Measurements from ENCODE around the gene ISYNA1. TPM values are rescaled to one million over a fixed set of nuclear protein-coding genes. Genes with fewer than 3 reads are reported as not detected.
A peak's percentile ranks its signal among the peaks of the same experiment; 100 is the strongest.

Gene ISYNA1
- total and polyA plus RNA-seq, 4 donors = 14.7 to 56.7 (median 25.0) TPM

DNA sequence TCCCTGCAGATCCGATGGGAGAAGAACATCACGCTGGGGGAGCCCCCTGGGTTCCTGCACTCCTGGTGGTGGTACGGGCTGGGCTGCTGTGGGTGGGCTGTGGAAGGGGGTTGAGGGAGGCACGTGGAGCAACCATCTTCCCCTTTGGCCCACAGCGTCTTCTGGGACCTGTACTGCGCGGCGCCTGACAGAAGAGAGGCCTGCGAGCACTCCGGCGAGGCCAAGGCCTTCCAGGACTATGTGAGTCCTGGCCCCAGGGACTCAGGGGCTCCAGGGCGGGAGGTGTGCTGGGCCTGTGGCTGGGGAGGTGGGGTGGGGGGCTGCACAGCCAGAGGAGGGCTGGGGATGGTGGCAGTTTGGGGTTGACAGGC is 10.2 kb downstream of the ISYNA1 start:
- ATAC-seq (ENCODE audit: insufficient read depth, low FRiP score) = no peak
- 90 to 95% methylated on average over 11 to 12 of the region's 12 CpGs for WGBS, 2 donors
- peaks cover 0 to 31% (median 9%) of the 10 kb centered on the region in 5 donors for H3K4me1 ChIP-seq (ENCODE audit: control insufficient read depth in 5 of 5, insufficient read depth in 5 of 5, low read length in 5 of 5)
- TF ChIP-seq, protein P1, sequence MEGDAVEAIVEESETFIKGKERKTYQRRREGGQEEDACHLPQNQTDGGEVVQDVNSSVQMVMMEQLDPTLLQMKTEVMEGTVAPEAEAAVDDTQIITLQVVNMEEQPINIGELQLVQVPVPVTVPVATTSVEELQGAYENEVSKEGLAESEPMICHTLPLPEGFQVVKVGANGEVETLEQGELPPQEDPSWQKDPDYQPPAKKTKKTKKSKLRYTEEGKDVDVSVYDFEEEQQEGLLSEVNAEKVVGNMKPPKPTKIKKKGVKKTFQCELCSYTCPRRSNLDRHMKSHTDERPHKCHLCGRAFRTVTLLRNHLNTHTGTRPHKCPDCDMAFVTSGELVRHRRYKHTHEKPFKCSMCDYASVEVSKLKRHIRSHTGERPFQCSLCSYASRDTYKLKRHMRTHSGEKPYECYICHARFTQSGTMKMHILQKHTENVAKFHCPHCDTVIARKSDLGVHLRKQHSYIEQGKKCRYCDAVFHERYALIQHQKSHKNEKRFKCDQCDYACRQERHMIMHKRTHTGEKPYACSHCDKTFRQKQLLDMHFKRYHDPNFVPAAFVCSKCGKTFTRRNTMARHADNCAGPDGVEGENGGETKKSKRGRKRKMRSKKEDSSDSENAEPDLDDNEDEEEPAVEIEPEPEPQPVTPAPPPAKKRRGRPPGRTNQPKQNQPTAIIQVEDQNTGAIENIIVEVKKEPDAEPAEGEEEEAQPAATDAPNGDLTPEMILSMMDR (IDR thresholded peaks at IDR 0.05; ENCODE audit: control extremely low read depth, extremely low read depth) = no peak
- no peaks in the 10 kb centered on the region for H3K27me3 ChIP-seq (ENCODE audit: control insufficient read depth in 3 of 3, insufficient read depth in 3 of 3, low read length in 2 of 3)
- peaks cover 0 to 11% (median 0%) of the 10 kb centered on the region in 4 donors for H3K36me3 ChIP-seq (ENCODE audit: control insufficient read depth in 4 of 4, insufficient read depth in 4 of 4, low read length in 4 of 4)
- no peak overlapping the region for H3K9ac ChIP-seq (ENCODE audit: insufficient read depth in 1 of 2, low read length in 2 of 2)
- H3K27ac ChIP-seq (ENCODE audit: low read depth in 1 of 2, low read length in 1 of 2) = no peak overlapping the region
- no peak overlapping the region for H3K4me3 ChIP-seq
- no peak for DNase-seq
- no peaks in the 10 kb centered on the region for H3K9me3 ChIP-seq (ENCODE audit: control insufficient read depth in 4 of 4, insufficient read depth in 3 of 4, low read length in 3 of 4)

DNA sequence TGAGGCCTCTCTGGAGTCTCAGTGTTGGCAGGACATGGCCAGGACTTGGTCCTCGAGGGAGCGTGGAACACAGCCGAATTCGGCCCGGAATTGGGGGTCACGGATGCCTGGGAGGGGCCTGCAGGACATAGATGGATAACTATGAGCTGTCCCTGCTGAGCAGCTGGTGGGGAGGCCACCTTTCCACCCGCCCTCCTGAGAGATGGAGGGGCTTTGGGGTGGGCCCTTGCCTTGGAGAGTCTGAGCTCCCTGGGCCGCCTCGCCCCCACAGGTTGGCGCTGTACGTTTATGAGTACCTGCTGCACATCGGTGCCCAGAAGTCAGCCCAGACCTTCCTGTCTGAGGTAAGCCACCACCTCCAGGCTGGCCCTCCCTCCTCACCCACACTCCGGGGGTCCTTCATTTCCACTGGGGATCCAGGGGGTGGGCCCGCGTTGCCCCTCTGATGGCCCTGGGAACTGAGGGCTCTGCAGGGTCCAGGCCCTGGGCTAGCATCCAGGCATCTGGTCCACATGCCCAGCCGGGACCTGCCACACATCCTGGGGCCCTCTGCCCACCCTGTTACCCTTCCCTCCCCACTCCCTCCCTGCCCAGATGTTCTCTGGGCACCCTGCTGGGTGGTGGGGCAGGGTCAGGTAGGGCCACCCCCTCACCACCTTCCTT is 10.7 kb downstream of the ISYNA1 start:
- Histone ChIP-seq H3K9ac (ENCODE audit: insufficient read depth in 1 of 2, low read length in 2 of 2) (no peak overlapping the region), H3K27me3 (ENCODE audit: control insufficient read depth in 3 of 3, insufficient read depth in 3 of 3, low read length in 2 of 3) (no peaks in the 10 kb centered on the region), H3K36me3 (ENCODE audit: control insufficient read depth in 4 of 4, insufficient read depth in 4 of 4, low read length in 4 of 4) (peaks cover 0 to 11% (median 0%) of the 10 kb centered on the region in 4 donors), H3K9me3 (ENCODE audit: control insufficient read depth in 4 of 4, insufficient read depth in 3 of 4, low read length in 3 of 4) (no peaks in the 10 kb centered on the region), H3K27ac (ENCODE audit: low read depth in 1 of 2, low read length in 1 of 2) (no peak overlapping the region), H3K4me3 (no peak overlapping the region), H3K4me1 (ENCODE audit: control insufficient read depth in 5 of 5, insufficient read depth in 5 of 5, low read length in 5 of 5) (peaks cover 0 to 26% (median 8%) of the 10 kb centered on the region in 5 donors)
- no peak for DNase-seq
- no peak for ATAC-seq (ENCODE audit: insufficient read depth, low FRiP score)
- 83 to 91% methylated on average over 16 of the region's 16 CpGs for WGBS, 2 donors
- TF ChIP-seq, protein P1 (IDR thresholded peaks at IDR 0.05; ENCODE audit: control extremely low read depth, extremely low read depth) = no peak

DNA sequence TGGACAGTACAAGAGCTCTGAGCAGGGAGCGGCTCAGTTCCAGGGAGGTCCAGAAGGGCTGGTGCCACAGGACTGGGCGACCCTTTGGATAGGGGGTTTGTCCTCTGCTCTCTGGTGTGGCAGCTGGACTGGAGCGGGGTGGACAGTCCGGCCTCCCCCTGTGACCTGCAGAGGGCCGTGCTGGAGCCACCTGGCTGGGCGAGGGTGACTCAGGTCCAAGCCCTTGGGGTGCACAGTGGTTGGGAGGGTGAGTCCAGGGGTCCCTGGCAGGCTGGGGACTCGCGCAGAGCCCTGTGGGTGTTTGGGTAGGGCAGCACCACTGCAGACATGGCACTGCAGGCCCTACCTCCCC is 11.5 kb downstream of the ISYNA1 start:
- TF ChIP-seq, protein P1 (IDR thresholded peaks at IDR 0.05; ENCODE audit: control extremely low read depth, extremely low read depth) = no peak
- H3K27ac ChIP-seq (ENCODE audit: low read depth in 1 of 2, low read length in 1 of 2) = peak overlapping the region in 1 of 2 donors; percentile 44
- ATAC-seq (ENCODE audit: insufficient read depth, low FRiP score) (no peak), DNase-seq (no peak)
- no peak overlapping the region for H3K4me3 ChIP-seq
- H3K27me3 ChIP-seq (ENCODE audit: control insufficient read depth in 3 of 3, insufficient read depth in 3 of 3, low read length in 2 of 3) = no peaks in the 10 kb centered on the region
- H3K4me1 ChIP-seq (ENCODE audit: control insufficient read depth in 5 of 5, insufficient read depth in 5 of 5, low read length in 5 of 5) = peaks cover 0 to 24% (median 10%) of the 10 kb centered on the region in 5 donors
- no peaks in the 10 kb centered on the region for H3K9me3 ChIP-seq (ENCODE audit: control insufficient read depth in 4 of 4, insufficient read depth in 3 of 4, low read length in 3 of 4)
- WGBS, 2 donors = 88 to 90% methylated on average over 8 of the region's 8 CpGs
- no peak overlapping the region for H3K9ac ChIP-seq (ENCODE audit: insufficient read depth in 1 of 2, low read length in 2 of 2)
- peaks cover 0 to 11% (median 0%) of the 10 kb centered on the region in 4 donors for H3K36me3 ChIP-seq (ENCODE audit: control insufficient read depth in 4 of 4, insufficient read depth in 4 of 4, low read length in 4 of 4)
